ENCODE results near the gene KLHL1. TPM values are rescaled to one million over a fixed set of nuclear protein-coding genes. Genes with fewer than 3 reads are reported as not detected.

The KLHL1 gene
- total and polyA plus RNA-seq, 5 donors from 2014 or later: not detected

GRCh38 chr13:69921156-69921555 is 187.1 kb downstream of the KLHL1 start:
- no peak overlapping the region for H3K27ac ChIP-seq (ENCODE audit: insufficient read depth, low read length, poor library complexity, severe bottlenecking)

GRCh38 chr13:69912630-69913029 is 195.6 kb downstream of the KLHL1 start:
- no peaks in the 10 kb centered on the region for H3K4me1 ChIP-seq (ENCODE audit: control insufficient read depth, insufficient read depth, low read length, poor library complexity, severe bottlenecking)
- Mint-ChIP-seq H3K27me3 (no peaks in the 10 kb centered on the region), H3K36me3 (no peaks in the 10 kb centered on the region), H3K4me1 (no peaks in the 10 kb centered on the region), H3K4me3 (no peak overlapping the region), H3K27ac (no peak overlapping the region), H3K9me3 (peaks cover 0 to 10% (median 4%) of the 10 kb centered on the region in 7 donors)
- H3K36me3 ChIP-seq (ENCODE audit: control insufficient read depth, insufficient read depth, low read length): no peaks in the 10 kb centered on the region
- ATAC-seq (ENCODE audit: low read depth in 2 of 2) (no peak), DNase-seq (no peak)
- H3K9me3 ChIP-seq (ENCODE audit: control insufficient read depth in 2 of 2, low read length in 2 of 2): peaks cover 4 to 6% of the 10 kb centered on the region in 2 experiments
- H3K4me3 ChIP-seq (ENCODE audit: low read depth, low read length): no peak overlapping the region
- H3K27me3 ChIP-seq (ENCODE audit: control insufficient read depth, insufficient read depth, low read length): no peaks in the 10 kb centered on the region
- H3K27ac ChIP-seq (ENCODE audit: insufficient read depth, low read length, poor library complexity, severe bottlenecking): no peak overlapping the region

More at GRCh38 chr13:69921156-69921555, 187.1 kb downstream of the KLHL1 start:
- Mint-ChIP-seq H3K4me3 (no peak overlapping the region), H3K4me1 (no peaks in the 10 kb centered on the region), H3K27ac (peak overlapping the region in 1 of 3 donors; percentile 5), H3K9me3 (peaks cover 1 to 15% (median 7%) of the 10 kb centered on the region in 7 donors), H3K27me3 (no peaks in the 10 kb centered on the region), H3K36me3 (no peaks in the 10 kb centered on the region)
- H3K36me3 ChIP-seq (ENCODE audit: control insufficient read depth, insufficient read depth, low read length): no peaks in the 10 kb centered on the region
- DNase-seq: no peak
- H3K4me1 ChIP-seq (ENCODE audit: control insufficient read depth, insufficient read depth, low read length, poor library complexity, severe bottlenecking): no peaks in the 10 kb centered on the region
- no peak for ATAC-seq (ENCODE audit: low read depth in 2 of 2)
- H3K27me3 ChIP-seq (ENCODE audit: control insufficient read depth, insufficient read depth, low read length): no peaks in the 10 kb centered on the region
- H3K9me3 ChIP-seq (ENCODE audit: control insufficient read depth in 2 of 2, low read length in 2 of 2): peaks cover 0 to 3% of the 10 kb centered on the region in 2 experiments
- H3K4me3 ChIP-seq (ENCODE audit: low read depth, low read length): no peak overlapping the region

- H3K27me3 Mint-ChIP-seq: no peaks in the 10 kb centered on the region
- H3K27ac Mint-ChIP-seq: no peak overlapping the region
- no peaks in the 10 kb centered on the region for H3K4me1 Mint-ChIP-seq
- no peaks in the 10 kb centered on the region for H3K4me1 ChIP-seq (ENCODE audit: control insufficient read depth, insufficient read depth, low read length, poor library complexity, severe bottlenecking)
- H3K9me3 ChIP-seq (ENCODE audit: control insufficient read depth in 2 of 2, low read length in 2 of 2): peaks cover 4 to 8% of the 10 kb centered on the region in 2 experiments
- H3K36me3 Mint-ChIP-seq: no peaks in the 10 kb centered on the region
- DNase-seq (no peak), ATAC-seq (ENCODE audit: low read depth in 2 of 2) (no peak)
- no peaks in the 10 kb centered on the region for H3K27me3 ChIP-seq (ENCODE audit: control insufficient read depth, insufficient read depth, low read length)
- H3K4me3 Mint-ChIP-seq: no peak overlapping the region
- no peak overlapping the region for H3K4me3 ChIP-seq (ENCODE audit: low read depth, low read length)
- no peak overlapping the region for H3K27ac ChIP-seq (ENCODE audit: insufficient read depth, low read length, poor library complexity, severe bottlenecking)
- no peaks in the 10 kb centered on the region for H3K36me3 ChIP-seq (ENCODE audit: control insufficient read depth, insufficient read depth, low read length)
- peaks cover 0 to 17% (median 5%) of the 10 kb centered on the region in 7 donors for H3K9me3 Mint-ChIP-seq
These were observed 197.5 kb downstream of the KLHL1 start for GRCh38 chr13:69910800-69911199.

- Histone ChIP-seq H3K36me3 (ENCODE audit: control insufficient read depth, insufficient read depth, low read length) (no peaks in the 10 kb centered on the region), H3K9me3 (ENCODE audit: control insufficient read depth in 2 of 2, low read length in 2 of 2) (peaks cover 0 to 13% of the 10 kb centered on the region in 2 experiments), H3K27ac (ENCODE audit: insufficient read depth, low read length, poor library complexity, severe bottlenecking) (no peak overlapping the region), H3K4me3 (ENCODE audit: low read depth, low read length) (no peak overlapping the region), H3K27me3 (ENCODE audit: control insufficient read depth, insufficient read depth, low read length) (no peaks in the 10 kb centered on the region), H3K4me1 (ENCODE audit: control insufficient read depth, insufficient read depth, low read length, poor library complexity, severe bottlenecking) (no peaks in the 10 kb centered on the region)
- DNase-seq: no peak
- Mint-ChIP-seq H3K9me3 (peaks cover 1 to 24% (median 8%) of the 10 kb centered on the region in 7 donors), H3K4me1 (no peaks in the 10 kb centered on the region), H3K27me3 (no peaks in the 10 kb centered on the region), H3K36me3 (no peaks in the 10 kb centered on the region), H3K4me3 (no peak overlapping the region), H3K27ac (no peak overlapping the region)
- no peak for ATAC-seq (ENCODE audit: low read depth in 2 of 2)
These were observed 203.5 kb downstream of the KLHL1 start for GRCh38 chr13:69904784-69905183.

GRCh38 chr13:69903081-69903480 is 205.2 kb downstream of the KLHL1 start:
- Mint-ChIP-seq H3K4me3 (no peak overlapping the region), H3K27ac (no peak overlapping the region), H3K36me3 (no peaks in the 10 kb centered on the region), H3K27me3 (no peaks in the 10 kb centered on the region), H3K9me3 (peaks cover 3 to 30% (median 8%) of the 10 kb centered on the region in 7 donors), H3K4me1 (no peaks in the 10 kb centered on the region)
- Histone ChIP-seq H3K4me1 (ENCODE audit: control insufficient read depth, insufficient read depth, low read length, poor library complexity, severe bottlenecking) (no peaks in the 10 kb centered on the region), H3K4me3 (ENCODE audit: low read depth, low read length) (no peak overlapping the region), H3K36me3 (ENCODE audit: control insufficient read depth, insufficient read depth, low read length) (no peaks in the 10 kb centered on the region), H3K27me3 (ENCODE audit: control insufficient read depth, insufficient read depth, low read length) (no peaks in the 10 kb centered on the region), H3K9me3 (ENCODE audit: control insufficient read depth in 2 of 2, low read length in 2 of 2) (peaks cover 0 to 16% of the 10 kb centered on the region in 2 experiments), H3K27ac (ENCODE audit: insufficient read depth, low read length, poor library complexity, severe bottlenecking) (no peak overlapping the region)
- DNase-seq: no peak
- ATAC-seq (ENCODE audit: low read depth in 2 of 2): no peak

GRCh38 chr13:69882451-69882850 is 225.8 kb downstream of the KLHL1 start:
- peaks cover under 1 to 20% (median 8%) of the 10 kb centered on the region in 7 donors for H3K9me3 Mint-ChIP-seq
- no peak overlapping the region for H3K4me3 ChIP-seq (ENCODE audit: low read depth, low read length)
- no peak overlapping the region for H3K4me3 Mint-ChIP-seq
- H3K27me3 ChIP-seq (ENCODE audit: control insufficient read depth, insufficient read depth, low read length): no peaks in the 10 kb centered on the region
- ATAC-seq (ENCODE audit: low read depth in 2 of 2): no peak
- H3K36me3 Mint-ChIP-seq: no peaks in the 10 kb centered on the region
- no peaks in the 10 kb centered on the region for H3K9me3 ChIP-seq (ENCODE audit: control insufficient read depth in 2 of 2, low read length in 2 of 2)
- H3K4me1 ChIP-seq (ENCODE audit: control insufficient read depth, insufficient read depth, low read length, poor library complexity, severe bottlenecking): no peaks in the 10 kb centered on the region
- no peak overlapping the region for H3K27ac ChIP-seq (ENCODE audit: insufficient read depth, low read length, poor library complexity, severe bottlenecking)
- H3K27ac Mint-ChIP-seq: no peak overlapping the region
- no peaks in the 10 kb centered on the region for H3K4me1 Mint-ChIP-seq
- no peaks in the 10 kb centered on the region for H3K36me3 ChIP-seq (ENCODE audit: control insufficient read depth, insufficient read depth, low read length)
- no peaks in the 10 kb centered on the region for H3K27me3 Mint-ChIP-seq
- no peak for DNase-seq

GRCh38 chr13:69879936-69880335 is 228.3 kb downstream of the KLHL1 start:
- no peak for ATAC-seq (ENCODE audit: low read depth in 2 of 2)
- no peak overlapping the region for H3K4me3 ChIP-seq (ENCODE audit: low read depth, low read length)
- Mint-ChIP-seq H3K36me3 (no peaks in the 10 kb centered on the region), H3K27ac (no peak overlapping the region), H3K4me1 (no peaks in the 10 kb centered on the region), H3K9me3 (peaks cover 0 to 16% (median 7%) of the 10 kb centered on the region in 7 donors), H3K27me3 (no peaks in the 10 kb centered on the region), H3K4me3 (no peak overlapping the region)
- DNase-seq: no peak
- no peaks in the 10 kb centered on the region for H3K27me3 ChIP-seq (ENCODE audit: control insufficient read depth, insufficient read depth, low read length)
- H3K9me3 ChIP-seq (ENCODE audit: control insufficient read depth in 2 of 2, low read length in 2 of 2): no peaks in the 10 kb centered on the region
- H3K27ac ChIP-seq (ENCODE audit: insufficient read depth, low read length, poor library complexity, severe bottlenecking): no peak overlapping the region
- H3K4me1 ChIP-seq (ENCODE audit: control insufficient read depth, insufficient read depth, low read length, poor library complexity, severe bottlenecking): no peaks in the 10 kb centered on the region
- H3K36me3 ChIP-seq (ENCODE audit: control insufficient read depth, insufficient read depth, low read length): no peaks in the 10 kb centered on the region

- H3K4me3 Mint-ChIP-seq: no peak overlapping the region
- ATAC-seq (ENCODE audit: low read depth in 2 of 2) (no peak), DNase-seq (no peak)
- H3K36me3 Mint-ChIP-seq: no peaks in the 10 kb centered on the region
- H3K4me1 Mint-ChIP-seq: no peaks in the 10 kb centered on the region
- no peaks in the 10 kb centered on the region for H3K4me1 ChIP-seq (ENCODE audit: control insufficient read depth, insufficient read depth, low read length, poor library complexity, severe bottlenecking)
- no peaks in the 10 kb centered on the region for H3K27me3 Mint-ChIP-seq
- no peaks in the 10 kb centered on the region for H3K36me3 ChIP-seq (ENCODE audit: control insufficient read depth, insufficient read depth, low read length)
- peaks cover 0 to 12% (median 7%) of the 10 kb centered on the region in 7 donors for H3K9me3 Mint-ChIP-seq
- H3K9me3 ChIP-seq (ENCODE audit: control insufficient read depth in 2 of 2, low read length in 2 of 2): peaks cover 0 to 5% of the 10 kb centered on the region in 2 experiments
- no peak overlapping the region for H3K27ac Mint-ChIP-seq
- H3K27ac ChIP-seq (ENCODE audit: insufficient read depth, low read length, poor library complexity, severe bottlenecking): no peak overlapping the region
- H3K27me3 ChIP-seq (ENCODE audit: control insufficient read depth, insufficient read depth, low read length): no peaks in the 10 kb centered on the region
- no peak overlapping the region for H3K4me3 ChIP-seq (ENCODE audit: low read depth, low read length)
These were observed 235.8 kb downstream of the KLHL1 start for GRCh38 chr13:69872321-69873047.

All from CD4-positive, CD25-positive, alpha-beta regulatory T cell (primary cell).